ENCODE measurements around the gene IMPDH2.

IMPDH2 gene

GRCh38 chr3:49028673-49029562 is at the start of gene IMPDH2:
IMPDH2 (minus strand) TSS chr3:49029398; CDS start chr3:49029350, 48 bp downstream.
- DNase-seq, result peak; percentile 97

- DNase-seq, result no peak
These were observed 47.4 kb upstream of the IMPDH2 start for GRCh38 chr3:49076646-49077045.

- no peak for DNase-seq
These were observed 46.9 kb upstream of the IMPDH2 start for GRCh38 chr3:49076116-49076515.

GRCh38 chr3:49058011-49058410 is 28.8 kb upstream of the IMPDH2 start:
- DNase-seq, result no peak

- DNase-seq, result no peak
These were observed 28.1 kb upstream of the IMPDH2 start for GRCh38 chr3:49057268-49057667.

- no peak for DNase-seq
These were observed 25.2 kb upstream of the IMPDH2 start for GRCh38 chr3:49054344-49054862.

- DNase-seq, result no peak
These were observed 24.3 kb upstream of the IMPDH2 start for GRCh38 chr3:49053543-49053942.

- no peak for DNase-seq
These were observed 6.1 kb upstream of the IMPDH2 start for GRCh38 chr3:49035281-49035680.

- no peak for DNase-seq
These were observed 5.5 kb upstream of the IMPDH2 start for GRCh38 chr3:49034650-49035049.

- DNase-seq, result no peak
These were observed 3.6 kb upstream of the IMPDH2 start for GRCh38 chr3:49032646-49033304.

- DNase-seq, result no peak
These were observed 1.1 kb upstream of the IMPDH2 start for GRCh38 chr3:49030321-49030720.

- no peak for DNase-seq
These were observed 326 bp upstream of the IMPDH2 start for GRCh38 chr3:49029563-49029884.

GRCh38 chr3:49028298-49028672 is 913 bp downstream of the IMPDH2 start:
- no peak for DNase-seq

GRCh38 chr3:49027634-49028033 is 1.6 kb downstream of the IMPDH2 start:
- no peak for DNase-seq

- DNase-seq, result no peak
These were observed 2.7 kb downstream of the IMPDH2 start for GRCh38 chr3:49026536-49026935.

- no peak for DNase-seq
These were observed 3.2 kb downstream of the IMPDH2 start for GRCh38 chr3:49025793-49026520.

- DNase-seq, result no peak
These were observed 4.0 kb downstream of the IMPDH2 start for GRCh38 chr3:49025005-49025792.

GRCh38 chr3:49024449-49024848 is 4.7 kb downstream of the IMPDH2 start:
- peak; percentile 18 for DNase-seq

GRCh38 chr3:49023775-49024174 is 5.4 kb downstream of the IMPDH2 start:
- DNase-seq, result no peak

GRCh38 chr3:49022688-49023171 is 6.5 kb downstream of the IMPDH2 start:
- peak; percentile 41 for DNase-seq

GRCh38 chr3:49021813-49022687 is 7.1 kb downstream of the IMPDH2 start, which contains the start of gene NDUFAF3:
NDUFAF3 (plus strand) TSS chr3:49022121; CDS start chr3:49022145, 24 bp downstream.
- peak; percentile 96 for DNase-seq

Measured in femur (tissue), 1 donor.